Neural cell (in vitro differentiated cells): ENCODE measurements around the gene SRPX2.

ENCODE experiments used
- TF ChIP-seq, protein P1 (sequence below): IDR thresholded peaks from 2 replicates; pipeline ENCODE4 v1.6.1; 2012; ENCODE audit warnings: borderline replicate concordance
- TF ChIP-seq, protein P2 (sequence below): fragments of 450-650 bp; IDR thresholded peaks from 2 replicates; pipeline ENCODE4 v1.5.1; 2014; ENCODE audit warnings: antibody characterized with exemption, mild to moderate bottlenecking, moderate library complexity; ENCODE audit not compliant: poor library complexity, severe bottlenecking

DNA sequence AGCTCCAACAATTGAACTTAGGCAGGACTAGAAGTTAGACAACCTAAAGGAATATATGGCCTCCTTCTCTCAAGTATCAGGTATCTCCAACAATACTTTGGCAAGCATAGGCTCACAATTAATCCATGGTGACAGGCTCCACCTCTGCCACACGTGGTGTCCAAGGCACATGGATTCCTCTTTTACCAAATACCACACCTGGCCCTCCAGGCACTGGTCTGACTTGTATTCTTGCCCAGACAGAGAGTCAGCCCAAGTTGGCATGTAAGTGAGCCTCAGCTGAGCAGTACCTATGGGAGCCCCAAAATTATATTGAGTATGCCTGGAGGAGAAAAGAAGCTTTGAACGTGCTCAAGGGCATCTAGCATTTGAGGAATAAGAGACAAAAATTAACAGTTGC is 19.6 kb downstream of the SRPX2 start:
- TF ChIP-seq, protein P1, sequence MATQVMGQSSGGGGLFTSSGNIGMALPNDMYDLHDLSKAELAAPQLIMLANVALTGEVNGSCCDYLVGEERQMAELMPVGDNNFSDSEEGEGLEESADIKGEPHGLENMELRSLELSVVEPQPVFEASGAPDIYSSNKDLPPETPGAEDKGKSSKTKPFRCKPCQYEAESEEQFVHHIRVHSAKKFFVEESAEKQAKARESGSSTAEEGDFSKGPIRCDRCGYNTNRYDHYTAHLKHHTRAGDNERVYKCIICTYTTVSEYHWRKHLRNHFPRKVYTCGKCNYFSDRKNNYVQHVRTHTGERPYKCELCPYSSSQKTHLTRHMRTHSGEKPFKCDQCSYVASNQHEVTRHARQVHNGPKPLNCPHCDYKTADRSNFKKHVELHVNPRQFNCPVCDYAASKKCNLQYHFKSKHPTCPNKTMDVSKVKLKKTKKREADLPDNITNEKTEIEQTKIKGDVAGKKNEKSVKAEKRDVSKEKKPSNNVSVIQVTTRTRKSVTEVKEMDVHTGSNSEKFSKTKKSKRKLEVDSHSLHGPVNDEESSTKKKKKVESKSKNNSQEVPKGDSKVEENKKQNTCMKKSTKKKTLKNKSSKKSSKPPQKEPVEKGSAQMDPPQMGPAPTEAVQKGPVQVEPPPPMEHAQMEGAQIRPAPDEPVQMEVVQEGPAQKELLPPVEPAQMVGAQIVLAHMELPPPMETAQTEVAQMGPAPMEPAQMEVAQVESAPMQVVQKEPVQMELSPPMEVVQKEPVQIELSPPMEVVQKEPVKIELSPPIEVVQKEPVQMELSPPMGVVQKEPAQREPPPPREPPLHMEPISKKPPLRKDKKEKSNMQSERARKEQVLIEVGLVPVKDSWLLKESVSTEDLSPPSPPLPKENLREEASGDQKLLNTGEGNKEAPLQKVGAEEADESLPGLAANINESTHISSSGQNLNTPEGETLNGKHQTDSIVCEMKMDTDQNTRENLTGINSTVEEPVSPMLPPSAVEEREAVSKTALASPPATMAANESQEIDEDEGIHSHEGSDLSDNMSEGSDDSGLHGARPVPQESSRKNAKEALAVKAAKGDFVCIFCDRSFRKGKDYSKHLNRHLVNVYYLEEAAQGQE = no peak
- TF ChIP-seq, protein P2, sequence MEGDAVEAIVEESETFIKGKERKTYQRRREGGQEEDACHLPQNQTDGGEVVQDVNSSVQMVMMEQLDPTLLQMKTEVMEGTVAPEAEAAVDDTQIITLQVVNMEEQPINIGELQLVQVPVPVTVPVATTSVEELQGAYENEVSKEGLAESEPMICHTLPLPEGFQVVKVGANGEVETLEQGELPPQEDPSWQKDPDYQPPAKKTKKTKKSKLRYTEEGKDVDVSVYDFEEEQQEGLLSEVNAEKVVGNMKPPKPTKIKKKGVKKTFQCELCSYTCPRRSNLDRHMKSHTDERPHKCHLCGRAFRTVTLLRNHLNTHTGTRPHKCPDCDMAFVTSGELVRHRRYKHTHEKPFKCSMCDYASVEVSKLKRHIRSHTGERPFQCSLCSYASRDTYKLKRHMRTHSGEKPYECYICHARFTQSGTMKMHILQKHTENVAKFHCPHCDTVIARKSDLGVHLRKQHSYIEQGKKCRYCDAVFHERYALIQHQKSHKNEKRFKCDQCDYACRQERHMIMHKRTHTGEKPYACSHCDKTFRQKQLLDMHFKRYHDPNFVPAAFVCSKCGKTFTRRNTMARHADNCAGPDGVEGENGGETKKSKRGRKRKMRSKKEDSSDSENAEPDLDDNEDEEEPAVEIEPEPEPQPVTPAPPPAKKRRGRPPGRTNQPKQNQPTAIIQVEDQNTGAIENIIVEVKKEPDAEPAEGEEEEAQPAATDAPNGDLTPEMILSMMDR = no peak
